A549 (cell line): ENCODE measurements around the gene ZBTB16. TPM values are rescaled to one million over a fixed set of nuclear protein-coding genes. Genes with fewer than 3 reads are reported as not detected.

Experiments
- ATAC-seq, 2 experiments: fragments of 200-7000 bp in 1 of 2; fragments of >200 bp in 1 of 2; cut with Nextera tagmentation in 1 of 2; cut with Tn5 transposase in 1 of 2; 3 replicates each; pipeline versions ENCODE4 v1.8.0 to v1.9.1; 2018 to 2020; ENCODE audit warnings: mild to moderate bottlenecking in 1 of 2, moderate library complexity in 1 of 2
- CTCF ChIA-PET: fragments of 300-600 bp; sonication (Branson Sonifier 250); formaldehyde crosslinking; extraction: SDS; loops from one replicate; lab custom pipeline; 2021; ENCODE audit warnings: antibody characterized with exemption, inconsistent platforms; lab: Yijun Ruan, JAX
- POLR2A ChIA-PET: fragments of 350-600 bp; formaldehyde crosslinking; extraction: SDS; loops from one replicate; lab custom pipeline; 2021; ENCODE audit warnings: antibody characterized with exemption, inconsistent platforms; lab: Yijun Ruan, JAX
- DNase-seq, 2 experiments: peaks; one replicate each; pipeline versions ENCODE4 v3.0.0 to v3.0.0-alpha.2; 2011 to 2016; ENCODE audit warnings: low read depth in 1 of 2, low spot score in 1 of 2
- FAIRE-seq: peaks from 2 replicates; lab custom pipeline; 2011; peaks lifted over from hg19 to GRCh38; lab: Jason Lieb, UNC
- H3K27ac ChIP-seq, 2 experiments: fragments of >200 bp; sonication (Bioruptor Twin); formaldehyde crosslinking; 3 replicates each; pipeline ENCODE4 v1.5.1; 2016 to 2017
- H3K4me1 ChIP-seq: fragments of >200 bp; sonication (Bioruptor Twin); formaldehyde crosslinking; 3 replicates; pipeline ENCODE4 v1.6.1; 2016
- H3K4me2 ChIP-seq: fragments of >200 bp; sonication (Bioruptor Twin); formaldehyde crosslinking; 3 replicates; pipeline ENCODE4 v1.6.1; 2016
- H3K4me3 ChIP-seq: fragments of >200 bp; sonication (Bioruptor Twin); formaldehyde crosslinking; 3 replicates; pipeline ENCODE4 v1.5.1; 2016
- H3K9me3 ChIP-seq: fragments of >200 bp; sonication (Bioruptor Twin); formaldehyde crosslinking; 3 replicates; pipeline ENCODE4 v1.6.1; 2016
- BCL3 ChIP-seq: fragments of >200 bp; sonication (Bioruptor Twin); formaldehyde crosslinking; IDR thresholded peaks from 3 replicates; pipeline ENCODE4 v1.6.1; 2016
- EHMT2 ChIP-seq: fragments of 200-600 bp; sonication (generic); IDR thresholded peaks from 2 replicates; pipeline ENCODE4 v1.6.1; 2016; ENCODE audit warnings: antibody characterized with exemption, low read depth, mild to moderate bottlenecking, moderate library complexity
- EP300 ChIP-seq, 2 experiments: fragments of >200 bp; sonication (Bioruptor Twin); formaldehyde crosslinking; IDR thresholded peaks; 2 replicates in 1 of 2; 3 replicates in 1 of 2; pipeline ENCODE4 v1.6.1; 2016 to 2017
- FOSB ChIP-seq: fragments of 250-450 bp; sonication (Bioruptor Pico); IDR thresholded peaks from 2 replicates; pipeline ENCODE4 v1.5.0; 2020; ENCODE audit warnings: mild to moderate bottlenecking, moderate library complexity
- FOSL2 ChIP-seq, 2 experiments: fragments of 450-650 bp in 1 of 2; fragments of >200 bp in 1 of 2; sonication (Bioruptor Twin) in 1 of 2; formaldehyde crosslinking; IDR thresholded peaks; 2 replicates each; pipeline versions ENCODE4 v1.5.0 to v1.6.1; 2016 to 2020; ENCODE audit warnings: mild to moderate bottlenecking in 1 of 2, moderate library complexity in 1 of 2
- FOXS1 ChIP-seq: fragments of 250-450 bp; sonication (Bioruptor Pico); IDR thresholded peaks from 2 replicates; pipeline ENCODE4 v1.5.0; 2020; ENCODE audit warnings: mild to moderate bottlenecking, moderate library complexity
- GATA3 ChIP-seq: IDR thresholded peaks from 2 replicates; pipeline ENCODE4 v1.6.1; 2012; ENCODE audit warnings: borderline replicate concordance
- HES2 ChIP-seq: fragments of >200 bp; sonication (Bioruptor Twin); formaldehyde crosslinking; IDR thresholded peaks from 2 replicates; pipeline ENCODE4 v1.6.1; 2016
- HMGXB4 ChIP-seq: fragments of 250-450 bp; sonication (Bioruptor Pico); IDR thresholded peaks from 2 replicates; pipeline ENCODE4 v1.5.0; 2021; ENCODE audit warnings: mild to moderate bottlenecking, moderate library complexity, borderline replicate concordance
- HOXB5 ChIP-seq: fragments of 250-450 bp; sonication (Bioruptor Pico); IDR thresholded peaks from 2 replicates; pipeline ENCODE4 v1.5.0; 2020; ENCODE audit warnings: mild to moderate bottlenecking, moderate library complexity
- JUN ChIP-seq, 2 experiments: fragments of >200 bp; sonication (Bioruptor Twin); formaldehyde crosslinking; IDR thresholded peaks; 2 replicates in 1 of 2; 3 replicates in 1 of 2; pipeline ENCODE4 v1.6.1; 2016 to 2017
- KDM1A ChIP-seq: fragments of 200-600 bp; sonication (generic); IDR thresholded peaks from 2 replicates; pipeline ENCODE4 v1.6.1; 2016; ENCODE audit warnings: low read depth, mild to moderate bottlenecking
- KDM5A ChIP-seq: fragments of 200-600 bp; sonication (generic); IDR thresholded peaks from 2 replicates; pipeline ENCODE4 v1.6.1; 2016; ENCODE audit warnings: antibody characterized with exemption, mild to moderate bottlenecking
- NR3C1 ChIP-seq: fragments of >200 bp; sonication (Bioruptor Twin); formaldehyde crosslinking; IDR thresholded peaks from 3 replicates; pipeline ENCODE4 v1.6.1; 2017
- PHF8 ChIP-seq: fragments of 200-600 bp; sonication (generic); IDR thresholded peaks from 2 replicates; pipeline ENCODE4 v1.6.1; 2016; ENCODE audit warnings: low read depth, mild to moderate bottlenecking, antibody characterized with exemption, moderate library complexity, borderline replicate concordance
- RAD21 ChIP-seq, 2 experiments: fragments of >200 bp in 1 of 2; sonication (Bioruptor Twin) in 1 of 2; formaldehyde crosslinking in 1 of 2; IDR thresholded peaks in 1 of 2; conservative IDR thresholded peaks in 1 of 2; 2 replicates in 1 of 2; 3 replicates in 1 of 2; pipeline ENCODE4 v1.6.1; 2012 to 2018; ENCODE audit warnings: inconsistent platforms in 1 of 2
- REST ChIP-seq: fragments of 200-600 bp; sonication (generic); IDR thresholded peaks from 2 replicates; pipeline ENCODE4 v1.6.1; 2016; ENCODE audit warnings: antibody characterized with exemption, mild to moderate bottlenecking, moderate library complexity
- RNF2 ChIP-seq: fragments of 200-600 bp; sonication (generic); IDR thresholded peaks from 2 replicates; pipeline ENCODE4 v1.6.1; 2016; ENCODE audit warnings: low read depth, mild to moderate bottlenecking, antibody characterized with exemption, moderate library complexity, borderline replicate concordance
- ZSCAN20 ChIP-seq: fragments of 250-450 bp; sonication (Bioruptor Pico); IDR thresholded peaks from 2 replicates; pipeline ENCODE4 v1.8.0; 2022; ENCODE audit warnings: mild to moderate bottlenecking, moderate library complexity
- WGBS: methylation state at CpG from one replicate; pipeline ENCODE4 v1.1.6; 2017; ENCODE audit errors: missing lambda C conversion rate; 5-methylcytosine and 5-hydroxymethylcytosine counted together
- polyA plus RNA-seq, 4 experiments: library from polyadenylated mRNA; depleted of rRNA in 3 of 4; stranded (reverse); fragments of >200 nt; fragmentation: RNase III in 1 of 4; extraction: RNeasy Plus Mini Kit Qiagen cat#74134 plus additional on column Dnase treatment in 1 of 4; gene quantifications; 2 replicates in 3 of 4; 3 replicates in 1 of 4; pipeline ENCODE4 v1.2.3, GENCODE V29; 2011 to 2017

Gene ZBTB16
- polyA plus RNA-seq, 2 of the 4 experiments (the other 2 are of a cell fraction), result not detected

- Histone ChIP-seq H3K9me3 (no peaks in the 10 kb centered on the region), H3K4me2 (no peak overlapping the region), H3K4me1 (no peaks in the 10 kb centered on the region), H3K4me3 (no peak overlapping the region), H3K27ac (no peak overlapping the region)
- ATAC-seq (no peak), DNase-seq (no peak), FAIRE-seq (no peak)
- ChIA-PET CTCF (no interaction called here), POLR2A (no interaction called here)
- 44% methylated on average over 6 of the region's 6 CpGs for WGBS
- TF ChIP-seq HES2 (no peak), FOSL2 (IDR thresholded peaks at IDR 0.05) (no peak), FOSL2 (CRISPR knock-in tag; IDR thresholded peaks at IDR 0.05) (no peak), PHF8 (no peak)
Measured at GRCh38 chr11:114130115-114130576, 70.6 kb downstream of the ZBTB16 start.

GRCh38 chr11:114130629-114131277 lies 71.2 kb downstream of the ZBTB16 start:
- ChIA-PET CTCF (no interaction called here), POLR2A (no interaction called here)
- WGBS, result 46% methylated on average over 7 of the region's 7 CpGs
- H3K4me1 ChIP-seq, result no peaks in the 10 kb centered on the region
- no peak overlapping the region for H3K4me3 ChIP-seq
- TF ChIP-seq FOSL2 (IDR thresholded peaks at IDR 0.05) (no peak), FOSL2 (CRISPR knock-in tag; IDR thresholded peaks at IDR 0.05) (no peak), FOXS1 (no peak), FOSB (CRISPR knock-in tag) (no peak), KDM5A (no peak), HOXB5 (CRISPR knock-in tag) (no peak), EP300 (IDR thresholded peaks at IDR 0.05) (no peak), PHF8 (no peak), REST (no peak), RNF2 (no peak), JUN (IDR thresholded peaks at IDR 0.05) (no peak), BCL3 (no peak), NR3C1 (no peak), HMGXB4 (CRISPR knock-in tag) (no peak), EHMT2 (no peak), KDM1A (no peak), GATA3 (no peak), ZSCAN20 (no peak), RAD21 (conservative IDR thresholded peaks at IDR 0.05 in 1 of 2, IDR thresholded peaks at IDR 0.05 in 1 of 2) (no peak)
- H3K27ac ChIP-seq, result no peak overlapping the region
- H3K4me2 ChIP-seq, result no peak overlapping the region
- ATAC-seq (no peak), FAIRE-seq (no peak), DNase-seq (no peak)
- no peaks in the 10 kb centered on the region for H3K9me3 ChIP-seq
